Measurements from ENCODE around the gene LRRC32. TPM values are rescaled to one million over a fixed set of nuclear protein-coding genes. Genes with fewer than 3 reads are reported as not detected.

The LRRC32 gene
- total RNA-seq, 1 donor from 2014 or later = 39.6 TPM

DNA sequence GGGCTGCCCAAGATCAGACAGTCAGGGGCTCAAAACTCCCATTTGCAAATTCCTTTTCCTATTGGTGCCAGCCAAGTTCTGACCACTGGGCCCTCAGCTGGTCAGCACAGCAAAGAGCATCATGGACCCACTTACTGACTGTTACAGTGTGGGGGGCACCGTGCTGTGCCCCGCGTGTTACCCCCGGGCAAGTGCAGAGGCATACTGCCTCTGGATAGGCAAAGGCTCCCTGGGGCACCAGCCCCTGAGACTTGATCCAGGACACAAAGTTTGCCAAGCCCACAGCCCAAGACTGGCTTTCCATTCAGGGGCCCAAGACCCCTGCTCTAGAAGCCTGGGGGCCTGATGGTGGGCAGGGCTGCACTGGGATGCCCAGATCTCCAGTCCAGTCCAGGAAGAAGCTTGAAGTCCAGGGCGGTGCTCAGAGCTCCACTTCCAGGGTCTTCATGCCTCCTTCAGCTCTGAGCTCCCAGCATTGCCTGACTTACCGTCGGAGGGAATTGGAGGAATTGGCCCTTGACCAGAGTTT is 6.6 kb downstream of the LRRC32 start:
- TF ChIP-seq, protein P1, sequence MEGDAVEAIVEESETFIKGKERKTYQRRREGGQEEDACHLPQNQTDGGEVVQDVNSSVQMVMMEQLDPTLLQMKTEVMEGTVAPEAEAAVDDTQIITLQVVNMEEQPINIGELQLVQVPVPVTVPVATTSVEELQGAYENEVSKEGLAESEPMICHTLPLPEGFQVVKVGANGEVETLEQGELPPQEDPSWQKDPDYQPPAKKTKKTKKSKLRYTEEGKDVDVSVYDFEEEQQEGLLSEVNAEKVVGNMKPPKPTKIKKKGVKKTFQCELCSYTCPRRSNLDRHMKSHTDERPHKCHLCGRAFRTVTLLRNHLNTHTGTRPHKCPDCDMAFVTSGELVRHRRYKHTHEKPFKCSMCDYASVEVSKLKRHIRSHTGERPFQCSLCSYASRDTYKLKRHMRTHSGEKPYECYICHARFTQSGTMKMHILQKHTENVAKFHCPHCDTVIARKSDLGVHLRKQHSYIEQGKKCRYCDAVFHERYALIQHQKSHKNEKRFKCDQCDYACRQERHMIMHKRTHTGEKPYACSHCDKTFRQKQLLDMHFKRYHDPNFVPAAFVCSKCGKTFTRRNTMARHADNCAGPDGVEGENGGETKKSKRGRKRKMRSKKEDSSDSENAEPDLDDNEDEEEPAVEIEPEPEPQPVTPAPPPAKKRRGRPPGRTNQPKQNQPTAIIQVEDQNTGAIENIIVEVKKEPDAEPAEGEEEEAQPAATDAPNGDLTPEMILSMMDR (IDR thresholded peaks at IDR 0.05) = no peak
- H3K4me3 Mint-ChIP-seq (ENCODE audit: unreplicated experiment) = no peak overlapping the region
- peaks cover 43% of the 10 kb centered on the region for H3K4me1 Mint-ChIP-seq (ENCODE audit: unreplicated experiment)
- no peaks in the 10 kb centered on the region for H3K27me3 Mint-ChIP-seq (ENCODE audit: unreplicated experiment)
- peaks cover 12% of the 10 kb centered on the region for H3K36me3 Mint-ChIP-seq (ENCODE audit: unreplicated experiment)
- no peak for DNase-seq (ENCODE audit: extremely low spot score, unreplicated experiment)
- H3K9me3 Mint-ChIP-seq (ENCODE audit: unreplicated experiment) = no peaks in the 10 kb centered on the region
- H3K27ac Mint-ChIP-seq (ENCODE audit: unreplicated experiment) = no peak overlapping the region

DNA sequence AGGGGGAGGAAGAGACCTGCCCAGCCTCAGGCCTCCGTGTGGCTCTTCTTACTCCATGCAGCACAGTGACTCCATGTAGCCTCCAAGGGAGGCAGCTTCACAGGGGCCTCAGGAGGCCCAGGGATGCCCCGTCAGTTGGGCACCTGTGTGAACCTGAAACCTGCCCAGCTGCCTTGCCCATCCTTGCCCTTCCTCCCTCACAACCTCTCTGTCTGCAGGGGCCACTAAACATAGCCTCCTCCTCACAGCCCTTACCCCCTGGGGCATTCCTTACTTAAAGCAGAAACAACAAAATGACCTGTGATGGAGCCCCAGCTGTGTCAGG is 7.1 kb downstream of the LRRC32 start:
- H3K4me3 Mint-ChIP-seq (ENCODE audit: unreplicated experiment) = no peak overlapping the region
- no peaks in the 10 kb centered on the region for H3K27me3 Mint-ChIP-seq (ENCODE audit: unreplicated experiment)
- TF ChIP-seq, protein P1 (IDR thresholded peaks at IDR 0.05) = no peak
- peaks cover 37% of the 10 kb centered on the region for H3K4me1 Mint-ChIP-seq (ENCODE audit: unreplicated experiment)
- H3K36me3 Mint-ChIP-seq (ENCODE audit: unreplicated experiment) = peaks cover 12% of the 10 kb centered on the region
- no peaks in the 10 kb centered on the region for H3K9me3 Mint-ChIP-seq (ENCODE audit: unreplicated experiment)
- DNase-seq (ENCODE audit: extremely low spot score, unreplicated experiment) = no peak
- no peak overlapping the region for H3K27ac Mint-ChIP-seq (ENCODE audit: unreplicated experiment)

DNA sequence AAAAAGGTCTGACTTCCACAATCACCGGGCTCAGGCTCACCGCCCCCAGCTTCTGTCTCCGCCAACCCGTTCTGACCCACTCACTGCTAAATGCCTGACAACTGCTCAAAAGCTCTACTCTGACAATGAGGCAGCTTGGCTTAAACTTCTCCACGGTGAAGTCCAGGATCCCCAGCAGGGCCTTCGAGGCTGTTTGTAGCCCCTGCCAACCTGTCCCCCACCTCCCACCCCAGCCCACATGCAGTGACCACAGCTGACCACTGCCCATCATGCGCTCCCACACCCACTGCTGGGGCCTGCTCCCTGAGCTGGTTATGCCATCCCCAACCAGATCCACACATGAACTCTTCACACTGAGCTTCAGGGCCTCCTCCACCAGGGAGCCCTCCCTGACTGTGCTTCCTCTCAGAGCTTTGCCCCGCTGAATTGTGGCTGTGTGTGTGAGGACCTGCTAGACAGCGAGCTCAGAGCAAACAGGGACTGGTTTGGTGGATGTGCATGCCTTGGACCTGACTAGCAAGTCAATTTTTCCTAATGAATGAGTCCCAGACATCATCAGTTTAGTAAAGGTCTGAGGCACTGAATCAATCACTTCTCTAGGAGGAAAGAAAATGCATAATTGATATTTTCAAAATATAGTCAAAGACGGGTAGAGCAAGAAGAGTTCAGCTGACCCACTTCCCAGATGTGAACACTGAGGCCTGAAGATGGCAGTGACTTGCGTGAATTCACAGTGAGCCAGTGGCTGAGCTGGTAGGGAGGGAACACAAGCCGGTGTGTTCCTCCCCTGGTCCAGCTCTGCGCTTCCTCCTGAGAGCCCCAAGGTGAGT is 7.7 kb downstream of the LRRC32 start:
- H3K27me3 Mint-ChIP-seq (ENCODE audit: unreplicated experiment) = no peaks in the 10 kb centered on the region
- TF ChIP-seq, protein P1 (IDR thresholded peaks at IDR 0.05) = no peak
- DNase-seq (ENCODE audit: extremely low spot score, unreplicated experiment) = no peak
- H3K36me3 Mint-ChIP-seq (ENCODE audit: unreplicated experiment) = peaks cover 12% of the 10 kb centered on the region
- peaks cover 32% of the 10 kb centered on the region for H3K4me1 Mint-ChIP-seq (ENCODE audit: unreplicated experiment)
- no peak overlapping the region for H3K27ac Mint-ChIP-seq (ENCODE audit: unreplicated experiment)
- H3K4me3 Mint-ChIP-seq (ENCODE audit: unreplicated experiment) = no peak overlapping the region
- no peaks in the 10 kb centered on the region for H3K9me3 Mint-ChIP-seq (ENCODE audit: unreplicated experiment)

DNA sequence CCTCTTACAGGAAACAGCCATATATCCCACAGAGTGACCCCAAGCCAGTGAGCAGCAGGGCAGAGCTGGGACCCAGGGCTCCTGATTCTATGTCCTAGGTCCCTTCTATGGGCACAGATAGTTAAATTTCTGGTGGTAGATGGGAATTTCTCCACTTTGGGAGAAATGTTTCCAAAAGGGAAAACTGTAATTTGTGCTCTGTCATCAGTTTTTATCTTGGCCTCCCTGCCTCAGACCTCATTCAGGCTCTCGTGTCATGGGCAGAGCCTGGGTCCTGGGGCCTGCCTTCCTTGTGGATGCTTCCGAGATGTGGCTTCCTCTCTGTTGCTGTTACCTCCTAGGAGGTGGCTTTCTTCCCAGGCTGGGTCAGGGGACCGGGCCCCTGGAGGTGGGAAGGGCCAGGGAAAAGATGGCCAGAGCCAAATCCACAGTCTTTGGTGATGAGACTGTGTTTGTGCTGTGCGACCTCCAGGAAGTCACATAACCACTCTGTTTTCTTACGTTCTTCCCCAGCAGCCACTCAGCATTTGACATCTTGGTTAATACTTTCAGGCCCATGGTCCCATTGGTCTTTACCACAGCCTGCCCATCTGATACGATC is 8.6 kb downstream of the LRRC32 start:
- no peak for DNase-seq (ENCODE audit: extremely low spot score, unreplicated experiment)
- Mint-ChIP-seq H3K4me1 (ENCODE audit: unreplicated experiment) (peaks cover 24% of the 10 kb centered on the region), H3K9me3 (ENCODE audit: unreplicated experiment) (no peaks in the 10 kb centered on the region), H3K36me3 (ENCODE audit: unreplicated experiment) (peaks cover 18% of the 10 kb centered on the region), H3K4me3 (ENCODE audit: unreplicated experiment) (no peak overlapping the region), H3K27me3 (ENCODE audit: unreplicated experiment) (no peaks in the 10 kb centered on the region), H3K27ac (ENCODE audit: unreplicated experiment) (peak overlapping the region; percentile 34)
- TF ChIP-seq, protein P1 (IDR thresholded peaks at IDR 0.05) = no peak

DNA sequence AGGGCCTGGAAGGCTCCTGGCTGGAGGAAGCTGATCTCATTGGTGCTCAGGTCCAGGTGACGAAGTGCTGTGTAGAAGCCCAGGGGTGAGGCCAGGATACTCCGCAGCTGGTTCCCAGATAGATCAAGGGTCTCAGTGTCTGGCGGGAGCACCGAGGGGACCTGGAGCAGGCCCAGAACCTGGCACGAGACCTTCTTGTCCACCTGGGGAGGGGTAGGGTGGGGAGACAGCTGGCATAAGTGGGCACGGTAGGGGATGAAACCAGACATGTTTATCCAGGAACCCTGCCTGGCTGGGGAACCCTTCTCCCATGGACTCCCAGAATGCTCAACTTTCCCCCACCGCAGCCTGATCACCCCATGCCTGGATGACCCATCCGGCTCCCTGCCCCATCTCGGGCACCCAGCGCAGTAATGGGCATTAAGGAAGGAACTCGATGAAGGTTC is 9.2 kb downstream of the LRRC32 start:
- Mint-ChIP-seq H3K27ac (ENCODE audit: unreplicated experiment) (peak overlapping the region; percentile 47), H3K27me3 (ENCODE audit: unreplicated experiment) (no peaks in the 10 kb centered on the region), H3K4me1 (ENCODE audit: unreplicated experiment) (peaks cover 24% of the 10 kb centered on the region), H3K4me3 (ENCODE audit: unreplicated experiment) (no peak overlapping the region), H3K9me3 (ENCODE audit: unreplicated experiment) (no peaks in the 10 kb centered on the region), H3K36me3 (ENCODE audit: unreplicated experiment) (peaks cover 18% of the 10 kb centered on the region)
- TF ChIP-seq, protein P1 (IDR thresholded peaks at IDR 0.05) = no peak
- no peak for DNase-seq (ENCODE audit: extremely low spot score, unreplicated experiment)

All from osteocyte (in vitro differentiated cells).